ENCODE measurements around the gene BTBD9. TPM values are rescaled to one million over a fixed set of nuclear protein-coding genes. Genes with fewer than 3 reads are reported as not detected.
A peak's percentile ranks its signal among the peaks of the same experiment; 100 is the strongest.

BTBD9 gene
- total RNA-seq, 1 donor from 2014 or later: 32.6 TPM

DNA sequence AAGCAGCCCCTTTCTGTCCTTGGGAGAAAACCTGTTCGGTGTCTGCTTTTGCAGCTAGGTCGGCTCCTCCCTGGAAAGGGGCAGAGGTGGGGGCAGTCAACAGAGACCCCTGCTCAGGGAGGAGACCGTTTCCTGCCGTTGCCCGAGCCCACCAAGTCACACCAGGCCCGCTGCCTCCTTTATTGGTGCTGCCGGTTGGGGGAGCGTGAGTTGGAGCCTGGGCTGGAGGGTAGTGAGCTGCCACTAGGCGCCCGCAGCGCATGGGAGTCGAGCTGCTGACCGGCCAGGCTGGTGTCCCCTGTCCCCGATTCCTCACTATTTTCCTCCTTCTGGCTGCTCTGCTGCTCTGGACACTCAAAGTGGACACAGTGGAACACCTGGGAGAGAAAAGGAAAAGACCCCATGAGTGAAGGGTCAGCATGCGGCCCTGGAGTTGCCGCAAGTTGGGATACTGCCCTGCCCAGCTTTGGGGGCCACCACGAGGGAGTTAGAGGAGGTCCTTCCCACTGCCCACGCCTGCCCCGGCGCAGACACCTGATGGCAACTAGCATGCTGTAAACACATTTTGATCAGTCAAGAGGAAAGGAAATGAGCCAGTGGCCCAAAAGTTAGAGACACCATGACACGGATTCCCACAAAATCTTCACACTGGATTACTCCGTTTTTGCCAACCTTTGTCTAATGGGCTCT lies 464.8 kb downstream of the BTBD9 start:
- no peak for DNase-seq

DNA sequence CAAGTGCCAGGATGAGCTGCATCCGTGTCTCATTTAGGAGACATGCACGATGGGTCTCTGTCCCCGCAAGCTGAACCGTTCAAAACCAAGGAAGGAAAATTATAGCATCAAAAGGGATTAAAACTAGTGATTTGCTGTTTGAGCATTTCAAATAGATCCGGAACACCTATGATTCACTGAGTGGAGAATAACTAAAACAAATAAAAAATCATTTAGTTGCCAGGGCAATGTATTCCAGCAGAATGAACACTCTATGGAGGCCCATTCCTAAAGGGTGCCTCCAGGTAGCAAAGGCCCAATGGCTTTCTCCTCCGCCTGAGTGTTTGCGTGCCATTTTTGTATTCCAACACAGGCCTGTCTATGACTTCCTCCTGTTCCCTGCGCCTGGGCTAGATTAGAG lies 465.4 kb downstream of the BTBD9 start:
- no peak for DNase-seq

DNA sequence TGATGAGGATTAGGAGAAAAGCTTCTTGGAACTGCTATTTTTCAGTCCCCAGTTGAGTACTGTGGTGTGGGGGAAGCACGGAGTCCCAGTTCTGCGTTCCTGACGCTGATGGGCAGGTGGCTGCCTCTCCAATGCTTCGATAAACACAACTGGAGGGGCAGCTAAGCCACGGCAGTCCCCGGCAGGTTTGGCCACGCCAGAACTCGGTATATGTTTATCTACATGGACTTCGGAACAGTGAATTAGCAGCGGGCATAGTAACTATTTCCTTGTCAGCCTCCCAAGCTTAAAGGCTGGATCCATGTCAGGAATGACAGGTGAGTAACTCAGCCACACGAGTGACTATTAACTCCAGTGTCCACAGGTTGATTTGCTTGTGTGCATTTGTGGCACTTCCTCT lies 465.8 kb downstream of the BTBD9 start:
- no peak for DNase-seq

DNA sequence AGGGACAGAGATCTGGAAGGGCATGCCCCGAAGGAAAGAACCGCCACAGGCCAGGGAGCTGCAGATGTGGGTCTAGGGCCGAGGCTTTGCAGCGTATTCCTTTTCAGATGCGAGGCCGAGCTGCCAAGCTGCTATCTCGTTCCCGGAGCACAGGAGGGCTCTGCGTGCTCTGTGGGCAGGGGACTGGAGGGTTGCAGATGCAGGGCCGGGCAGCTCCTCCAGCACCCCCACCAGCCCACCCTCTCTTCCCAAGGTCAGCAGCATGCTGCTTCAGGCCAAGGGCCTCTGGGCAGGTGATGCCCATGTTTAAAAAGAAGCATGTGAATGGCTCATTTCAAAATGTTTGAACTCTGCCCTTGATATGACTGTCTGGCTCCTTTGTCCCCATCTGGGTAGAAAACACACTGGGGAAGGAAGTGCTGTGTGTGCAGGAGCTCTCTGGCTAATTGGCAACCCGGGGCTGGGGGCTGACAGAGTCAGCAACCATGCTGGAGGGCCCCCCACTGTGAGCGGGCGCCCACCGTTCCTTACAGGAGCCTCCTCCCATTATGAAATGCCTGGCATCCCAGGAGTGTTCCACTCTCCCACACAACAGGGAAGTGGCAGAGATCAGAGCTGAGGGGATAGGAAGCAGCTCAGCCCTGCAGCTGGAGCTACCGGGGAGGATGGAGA lies 466.9 kb downstream of the BTBD9 start:
- no peak for DNase-seq

DNA sequence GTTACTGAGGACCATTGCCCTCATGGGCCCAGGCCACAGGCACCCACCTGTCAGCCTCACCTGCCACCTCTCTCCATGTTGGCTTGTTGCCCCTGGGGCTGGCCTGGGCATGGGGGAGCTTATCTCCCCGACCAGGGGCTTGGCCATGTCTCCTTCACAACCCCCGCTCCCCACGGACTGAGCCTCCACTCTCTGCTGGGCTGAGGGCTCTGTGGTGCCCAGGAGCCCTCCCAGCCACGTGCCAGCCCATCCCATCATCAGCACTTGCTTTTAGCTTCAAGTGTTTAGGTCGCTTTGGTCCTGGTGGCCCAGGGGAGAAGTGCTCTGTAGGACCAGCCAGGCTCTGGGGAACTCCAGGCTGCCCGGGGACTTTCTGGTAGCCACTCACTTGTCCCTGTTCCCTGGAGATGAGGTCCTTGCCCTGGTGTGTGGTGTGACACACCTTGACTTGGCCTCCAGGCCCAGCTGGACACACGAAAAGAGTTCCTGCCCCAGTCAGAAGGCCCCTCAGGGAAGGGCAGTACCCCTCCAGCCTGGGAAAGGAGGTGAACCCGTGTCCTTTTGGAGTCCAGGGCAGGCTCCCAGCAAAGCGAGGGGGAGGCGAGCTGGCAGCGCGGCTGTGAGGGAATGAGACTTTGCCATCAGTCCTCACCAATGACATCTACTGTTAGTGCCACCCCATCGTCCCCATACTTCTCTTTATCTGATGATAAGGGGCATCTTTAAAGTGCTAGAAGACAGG lies 467.6 kb downstream of the BTBD9 start:
- no peak for DNase-seq

DNA sequence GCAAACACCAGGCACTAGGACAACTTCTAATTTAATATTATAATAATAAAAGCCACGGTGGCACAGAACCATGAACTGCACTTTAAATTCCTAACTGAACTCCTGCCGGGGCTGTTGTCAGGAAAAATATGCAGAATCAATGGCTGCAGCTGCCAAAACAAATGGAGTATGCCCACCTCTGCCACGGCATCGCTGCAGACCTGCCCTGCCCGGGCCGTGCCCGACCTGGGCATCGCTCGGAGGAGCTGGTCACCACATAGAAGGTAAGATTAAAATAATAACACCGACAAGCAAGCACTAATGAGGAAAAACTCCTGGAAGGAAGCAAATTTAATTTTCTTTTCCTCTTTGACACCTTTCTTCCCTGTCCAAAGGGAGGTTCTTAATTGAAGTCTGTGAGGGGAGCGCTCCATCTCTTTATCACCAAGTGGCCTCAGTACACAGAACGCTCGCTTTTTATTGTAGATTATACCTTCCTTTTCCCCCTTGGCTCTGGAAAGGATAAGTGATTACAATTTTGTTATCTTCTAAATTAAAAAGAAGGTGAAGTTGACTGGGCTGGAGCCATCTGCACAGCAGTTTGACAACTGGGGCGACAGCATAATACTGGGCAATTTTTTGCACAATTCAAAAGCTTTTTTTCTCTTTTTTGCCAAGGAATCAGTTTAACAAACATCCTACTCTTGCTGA lies 468.9 kb downstream of the BTBD9 start:
- DNase-seq: no peak

DNA sequence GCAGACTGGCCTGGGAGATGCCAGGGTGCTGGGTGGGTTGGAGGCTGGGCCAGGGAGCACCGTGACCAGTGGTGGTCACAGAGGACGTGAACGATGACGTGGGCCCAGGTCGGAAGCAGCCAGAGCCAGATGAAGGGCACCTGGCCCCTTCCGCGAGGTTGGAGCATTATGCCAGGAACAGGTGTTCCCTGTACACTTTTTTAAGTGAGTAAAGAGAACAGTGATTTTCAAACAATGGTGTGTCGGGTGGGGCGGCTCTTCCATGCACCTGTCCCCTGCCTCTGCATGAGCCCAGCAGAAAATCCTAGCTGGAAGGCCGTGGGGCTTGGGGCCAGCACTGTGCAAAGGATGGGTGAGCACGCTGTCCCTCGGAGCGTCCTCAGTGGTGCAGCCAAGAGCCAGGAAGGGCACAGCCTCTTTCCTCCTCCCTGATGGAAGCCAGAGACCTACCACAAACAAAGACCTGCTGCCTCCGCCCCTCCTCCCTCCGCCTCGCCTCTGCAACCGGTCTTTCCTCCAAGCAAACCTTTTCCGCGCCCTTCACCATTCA lies 469.7 kb downstream of the BTBD9 start:
- no peak for DNase-seq

DNA sequence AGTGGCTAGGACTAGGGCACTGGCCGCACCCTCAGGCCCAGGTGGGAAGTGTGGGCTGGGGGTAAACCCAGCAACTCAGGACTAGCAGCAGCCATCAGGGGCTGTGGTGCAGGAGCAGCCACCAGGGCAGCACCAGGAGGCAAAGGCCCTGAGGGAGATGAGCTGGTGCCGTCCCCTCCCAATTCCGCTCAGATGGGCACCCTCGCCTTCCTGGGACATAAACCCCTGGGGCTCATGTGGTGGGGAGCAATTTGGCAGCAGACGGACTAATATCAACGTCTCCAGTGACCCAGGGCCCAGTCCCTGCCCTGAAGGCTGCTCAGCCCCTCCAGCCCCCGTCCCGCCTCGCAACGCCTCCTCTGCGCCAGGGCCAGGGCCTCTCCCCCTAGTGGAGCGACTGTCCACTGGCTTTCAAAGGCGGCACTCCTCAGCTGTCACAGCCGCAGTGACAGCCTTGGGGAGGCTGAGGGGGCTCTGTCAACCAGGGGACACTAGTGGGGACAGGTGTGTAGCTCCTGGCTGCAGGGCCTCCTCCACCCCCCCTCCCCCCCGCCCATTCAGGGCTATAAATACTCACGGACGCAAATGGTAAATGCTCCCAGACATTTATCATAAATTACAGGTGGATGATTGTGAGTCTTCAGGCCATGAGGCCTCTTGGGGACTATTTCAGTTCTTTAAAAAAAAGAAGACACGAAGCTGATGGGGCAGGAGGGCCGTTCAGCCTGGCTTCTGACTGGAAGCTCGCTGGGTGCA lies 470.3 kb downstream of the BTBD9 start:
- DNase-seq: peak; percentile 52

DNA sequence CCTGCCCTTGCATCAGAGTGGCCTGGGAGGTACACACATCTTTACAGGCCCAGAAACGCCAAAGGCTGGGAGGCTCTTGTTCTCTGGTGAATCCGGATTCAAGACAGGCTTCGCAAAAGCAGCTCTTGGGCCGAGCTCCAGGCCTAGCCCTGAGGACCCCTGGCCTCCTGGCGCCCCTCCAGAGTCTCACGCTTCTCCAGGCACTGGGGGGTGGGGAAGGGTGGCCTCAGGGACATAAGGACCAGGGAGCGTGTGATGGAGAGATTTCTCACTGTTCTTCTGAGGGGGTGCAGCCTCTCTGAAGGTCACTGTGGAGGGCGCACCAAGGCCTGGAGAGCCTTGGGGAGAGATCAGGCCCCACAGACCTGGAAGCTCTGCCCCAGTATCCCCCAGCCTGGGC lies 471.0 kb downstream of the BTBD9 start:
- DNase-seq: no peak

DNA sequence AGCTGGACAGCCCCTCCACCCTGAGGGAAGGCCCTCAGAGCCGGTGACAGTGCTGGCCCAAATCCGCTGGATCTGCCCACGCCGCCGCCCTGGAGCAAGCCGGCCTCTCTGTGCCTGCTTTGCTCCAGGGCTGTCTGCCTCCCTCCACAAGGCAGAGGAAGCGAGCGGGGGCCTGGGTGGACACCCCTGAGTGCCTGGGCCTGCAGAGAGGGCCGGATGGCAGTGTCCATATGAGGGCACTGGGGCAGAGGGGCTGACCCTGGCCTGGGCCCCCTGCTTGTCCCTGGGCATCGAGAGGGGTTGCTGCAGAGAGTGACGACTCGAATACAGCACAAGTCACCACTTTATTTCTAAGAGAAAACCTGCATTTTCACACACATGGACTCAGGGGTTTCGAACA lies 471.6 kb downstream of the BTBD9 start:
- no peak for DNase-seq

DNA sequence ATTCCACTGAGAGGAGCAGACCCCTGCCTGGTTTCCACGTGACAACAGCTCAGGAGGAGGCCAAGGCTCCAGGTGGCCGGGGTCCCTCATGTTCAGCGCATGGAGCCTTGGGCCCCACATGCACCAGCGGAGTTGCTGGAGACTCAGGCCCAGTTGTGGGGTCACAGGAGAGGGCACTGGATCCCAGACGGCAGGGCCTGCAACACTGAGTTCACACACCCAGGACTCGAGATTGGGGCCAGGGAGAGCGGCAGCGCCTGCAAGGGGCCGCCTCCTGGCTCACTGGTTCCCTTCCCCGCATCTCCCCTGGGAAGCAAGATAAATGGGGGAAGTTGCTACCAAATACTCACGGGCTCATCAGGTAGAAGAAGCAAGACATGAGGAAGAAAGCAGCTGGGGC lies 472.1 kb downstream of the BTBD9 start:
- no peak for DNase-seq

DNA sequence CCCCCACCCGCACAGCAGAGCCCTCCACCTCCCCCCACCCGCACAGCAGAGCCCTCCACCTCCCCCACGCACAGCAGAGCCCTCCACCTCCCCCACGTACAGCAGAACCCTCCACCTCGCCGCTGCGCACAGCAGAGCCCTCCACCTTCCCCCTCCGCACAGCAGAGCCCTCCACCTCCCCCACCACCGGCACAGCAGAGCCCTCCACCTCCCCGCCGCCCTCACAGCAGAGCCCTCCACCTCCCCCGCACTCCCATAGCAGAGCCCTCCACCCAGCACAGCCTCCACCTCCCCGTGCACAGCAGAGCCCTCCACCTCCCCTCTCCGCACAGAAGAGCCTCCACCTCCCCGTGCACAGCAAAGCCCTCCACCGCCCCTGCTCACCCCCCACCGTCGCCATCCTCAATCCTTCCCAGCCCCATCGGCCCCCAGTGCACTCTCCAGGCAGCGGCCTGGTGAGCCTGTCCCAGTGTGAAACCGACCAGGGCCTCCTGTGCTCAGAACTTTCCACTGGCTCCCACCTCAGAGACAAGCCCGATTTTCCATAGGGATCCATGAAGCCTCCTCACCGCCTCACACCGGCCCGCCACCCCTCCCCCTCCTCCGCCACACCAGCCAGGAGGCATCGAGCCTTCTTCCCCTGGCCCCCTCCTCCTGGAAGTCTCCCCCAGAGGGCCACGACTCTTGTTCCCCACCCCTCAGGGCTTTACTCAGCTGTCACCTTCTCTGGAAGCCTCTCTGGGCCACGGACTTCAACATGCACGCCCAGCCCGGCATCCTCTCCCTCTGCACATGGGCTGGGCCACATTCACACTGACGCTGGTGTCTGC lies 473.1 kb downstream of the BTBD9 start:
- no peak for DNase-seq

DNA sequence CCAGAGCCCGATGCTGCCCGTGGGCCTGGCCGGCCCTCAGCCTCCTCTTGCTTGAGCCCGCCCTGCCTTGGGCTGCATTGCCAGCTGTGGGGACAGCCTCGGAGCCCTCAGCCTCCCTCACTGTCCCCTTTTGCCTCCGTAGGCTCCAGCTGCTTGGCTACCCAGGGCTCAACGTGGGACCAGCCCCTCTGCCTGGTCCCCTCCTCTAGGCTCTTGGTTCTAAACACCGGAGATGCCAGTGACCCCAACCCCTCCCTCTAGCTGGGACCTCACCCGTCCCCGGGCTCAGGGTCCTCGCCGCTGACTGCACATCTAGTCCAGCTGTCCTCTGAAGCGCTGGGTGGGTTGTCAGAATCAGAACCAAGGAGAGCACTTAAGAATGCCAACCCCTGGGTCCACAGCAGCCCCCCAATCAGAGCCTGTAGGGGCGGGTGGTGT lies 475.0 kb downstream of the BTBD9 start:
- DNase-seq: no peak

DNA sequence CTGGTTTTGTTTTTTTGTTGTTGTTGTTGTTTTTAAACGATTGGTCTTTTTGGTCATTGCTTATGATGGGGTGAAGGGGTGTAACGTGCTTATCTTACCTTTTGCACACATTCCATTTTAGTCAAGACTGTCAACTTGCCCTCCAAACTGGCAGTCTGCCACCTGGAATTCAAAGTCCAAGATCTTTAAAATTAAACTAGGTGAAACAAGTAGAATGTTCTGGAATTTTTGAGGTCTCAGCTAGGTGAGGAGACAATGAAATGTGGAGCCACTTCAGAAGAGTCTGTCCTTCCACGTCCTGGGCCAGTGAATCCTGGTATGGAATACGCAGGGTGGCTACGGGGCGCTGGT lies 475.6 kb downstream of the BTBD9 start:
- DNase-seq: no peak

DNA sequence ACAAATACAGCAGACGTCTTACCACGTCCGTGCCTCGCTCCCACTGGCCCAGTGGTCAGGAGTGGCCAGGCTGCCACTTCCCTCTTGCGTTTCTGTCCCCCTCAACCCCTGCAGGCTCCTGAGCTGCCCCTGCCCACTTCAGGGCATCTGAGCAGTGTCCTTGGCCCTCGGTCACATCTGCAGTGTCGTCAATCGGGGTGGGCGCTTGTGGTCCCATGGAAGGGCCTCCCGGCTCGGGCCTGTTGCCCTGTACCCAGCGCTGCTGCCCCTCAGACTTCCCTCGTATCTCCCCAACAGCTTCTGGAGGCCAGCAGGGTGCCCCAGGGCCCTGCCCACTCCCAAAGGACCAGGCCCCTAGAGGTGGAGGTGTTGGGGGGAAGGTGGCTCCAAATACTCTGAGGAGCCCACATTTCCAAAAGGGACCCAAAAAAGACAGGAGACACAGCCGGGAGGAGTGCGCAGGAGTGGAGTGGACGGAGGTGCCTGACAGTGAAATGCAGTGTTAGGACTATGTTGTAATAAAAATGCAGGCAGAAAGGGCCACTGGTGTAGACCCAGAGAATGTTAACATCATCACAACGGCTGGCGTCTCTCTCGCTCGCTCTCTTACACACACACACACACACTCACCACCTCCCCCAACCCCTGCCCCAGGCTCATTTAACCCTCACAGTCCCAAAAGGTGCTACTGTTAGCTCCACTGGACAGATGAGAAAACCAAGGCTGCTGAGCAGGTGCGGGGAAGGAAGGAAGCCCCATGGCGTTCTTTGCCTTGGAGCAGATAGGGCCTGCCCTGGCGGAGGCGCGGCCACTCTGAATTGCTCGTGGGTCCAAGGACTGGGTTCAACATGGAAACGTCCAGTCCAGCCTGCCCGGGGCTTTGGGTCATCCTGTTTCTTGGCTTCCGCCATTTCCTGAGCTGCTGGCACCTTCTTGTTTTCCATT lies 476.3 kb downstream of the BTBD9 start:
- no peak for DNase-seq

DNA sequence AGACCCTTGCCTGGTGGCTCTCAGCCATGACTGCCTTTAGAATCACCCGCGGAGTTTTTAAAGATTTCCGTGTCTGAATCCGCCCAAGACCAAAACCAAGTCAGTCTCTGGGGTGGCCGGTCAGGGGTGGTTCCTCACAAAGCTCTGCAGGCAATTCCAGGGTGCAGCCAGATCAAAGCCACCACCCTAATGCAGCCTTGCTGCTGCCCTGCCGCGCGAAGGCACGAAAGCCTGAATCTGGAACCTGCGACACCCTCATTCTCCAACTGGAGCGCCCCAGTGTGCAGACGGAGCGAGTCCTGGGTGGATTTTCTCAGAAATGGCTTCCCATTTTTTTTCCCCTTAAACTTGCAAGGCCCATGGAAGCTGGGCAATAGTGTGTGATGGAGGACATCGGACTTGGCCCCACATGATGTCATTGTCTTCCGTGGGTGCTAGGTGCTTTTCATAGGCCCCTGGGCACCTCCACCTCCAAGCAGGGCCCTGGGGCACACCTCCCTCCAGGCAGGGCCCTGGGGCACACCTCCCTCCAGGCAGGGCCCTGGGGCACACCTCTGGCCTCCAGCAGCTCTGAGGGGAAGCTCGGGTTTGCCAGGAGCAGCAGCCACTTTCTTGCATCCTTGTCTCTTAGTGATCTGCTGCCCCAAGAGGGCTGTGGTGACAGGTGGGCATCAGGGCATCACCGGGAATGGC lies 477.1 kb downstream of the BTBD9 start:
- DNase-seq: no peak

DNA sequence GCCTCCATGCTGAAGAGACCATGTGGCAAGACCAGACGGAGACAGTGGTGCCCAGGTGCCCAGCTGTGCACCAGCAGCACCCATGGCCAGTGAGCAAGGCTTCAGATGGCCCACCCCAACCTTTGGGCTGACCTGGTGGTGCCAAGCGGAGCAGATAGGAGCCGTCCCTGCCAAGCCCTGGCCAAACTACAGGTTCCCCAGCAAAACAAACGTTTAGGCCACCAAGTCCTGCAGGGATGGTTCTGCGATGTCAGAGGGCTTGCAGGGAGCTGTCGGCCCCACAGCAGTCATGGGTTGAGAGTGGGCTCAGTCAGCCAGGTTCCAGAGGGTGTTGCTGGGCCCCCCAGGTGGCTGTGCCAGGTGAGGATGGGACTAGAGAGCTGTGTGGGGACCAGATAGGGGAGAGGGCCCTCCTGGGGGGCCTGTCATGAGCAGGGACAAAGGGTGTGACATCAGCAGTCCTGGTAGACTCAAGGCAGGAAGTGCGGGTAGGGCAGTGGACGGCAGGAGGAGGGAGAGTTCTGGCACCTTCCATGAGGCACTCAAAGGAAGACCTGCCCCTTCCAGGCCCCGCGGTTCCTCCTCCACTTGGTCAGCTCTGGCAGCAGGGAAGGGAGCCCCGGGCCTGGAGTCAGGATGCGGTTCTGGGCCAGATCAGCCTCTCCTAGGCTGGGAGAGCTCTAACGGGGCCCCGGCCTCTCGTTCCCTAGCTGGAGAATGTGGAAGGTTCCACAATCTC lies 477.8 kb downstream of the BTBD9 start:
- no peak for DNase-seq

DNA sequence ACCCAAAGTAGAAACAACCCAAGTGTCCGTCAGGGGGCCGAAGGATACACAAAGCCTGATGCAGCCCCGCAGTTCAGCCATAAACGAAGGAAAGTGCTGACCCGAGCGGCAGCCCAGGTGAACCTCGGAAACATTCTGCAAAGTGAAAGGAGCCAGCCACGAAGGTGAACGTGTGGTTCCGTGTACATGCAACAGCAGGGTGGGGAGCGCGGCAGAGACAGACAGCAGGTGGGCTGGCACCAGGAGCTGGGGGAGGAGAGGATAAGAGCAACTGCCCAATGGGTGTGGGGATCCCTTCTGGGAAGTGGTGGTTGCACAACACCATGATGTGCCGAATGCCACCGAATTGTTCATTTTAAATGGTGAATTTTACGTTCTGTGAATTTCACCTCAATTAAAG lies 478.4 kb downstream of the BTBD9 start:
- DNase-seq: no peak

Data from tongue (tissue), 2 donors.